ENCODE results near the gene PROX2.

DNA sequence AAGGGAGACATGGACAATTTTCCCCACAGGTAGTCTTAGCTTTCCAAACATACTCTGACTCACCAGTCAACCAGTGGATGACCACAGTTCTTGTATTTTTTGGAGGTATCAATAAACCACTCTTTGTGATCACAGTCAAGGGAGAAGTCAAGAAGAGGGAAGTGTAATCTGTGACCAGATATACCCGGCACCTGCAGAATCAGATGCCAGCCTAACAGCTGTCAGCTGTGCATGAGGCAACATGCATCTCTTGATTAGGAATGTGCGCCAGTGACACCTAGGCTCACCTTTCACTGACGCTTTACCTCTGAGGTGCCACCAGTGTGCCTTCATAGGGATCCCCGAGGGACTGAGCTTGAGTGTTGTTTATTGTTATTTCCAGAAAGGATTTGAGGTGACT is 20.0 kb downstream of the PROX2 start:
- TF ChIP-seq, protein P1, sequence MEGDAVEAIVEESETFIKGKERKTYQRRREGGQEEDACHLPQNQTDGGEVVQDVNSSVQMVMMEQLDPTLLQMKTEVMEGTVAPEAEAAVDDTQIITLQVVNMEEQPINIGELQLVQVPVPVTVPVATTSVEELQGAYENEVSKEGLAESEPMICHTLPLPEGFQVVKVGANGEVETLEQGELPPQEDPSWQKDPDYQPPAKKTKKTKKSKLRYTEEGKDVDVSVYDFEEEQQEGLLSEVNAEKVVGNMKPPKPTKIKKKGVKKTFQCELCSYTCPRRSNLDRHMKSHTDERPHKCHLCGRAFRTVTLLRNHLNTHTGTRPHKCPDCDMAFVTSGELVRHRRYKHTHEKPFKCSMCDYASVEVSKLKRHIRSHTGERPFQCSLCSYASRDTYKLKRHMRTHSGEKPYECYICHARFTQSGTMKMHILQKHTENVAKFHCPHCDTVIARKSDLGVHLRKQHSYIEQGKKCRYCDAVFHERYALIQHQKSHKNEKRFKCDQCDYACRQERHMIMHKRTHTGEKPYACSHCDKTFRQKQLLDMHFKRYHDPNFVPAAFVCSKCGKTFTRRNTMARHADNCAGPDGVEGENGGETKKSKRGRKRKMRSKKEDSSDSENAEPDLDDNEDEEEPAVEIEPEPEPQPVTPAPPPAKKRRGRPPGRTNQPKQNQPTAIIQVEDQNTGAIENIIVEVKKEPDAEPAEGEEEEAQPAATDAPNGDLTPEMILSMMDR (IDR thresholded peaks at IDR 0.05) = no peak
- no peak for TF ChIP-seq POLR2A (IDR thresholded peaks at IDR 0.05)

All from testis (tissue), 2 donors.